H1 (cell line): ENCODE data around the gene PNLDC1. TPM values are rescaled to one million over a fixed set of nuclear protein-coding genes. Genes with fewer than 3 reads are reported as not detected.

Experiments used
- CTCF ChIA-PET: fragments of 300-600 bp; sonication (Branson Sonifier 250); formaldehyde crosslinking; loops from one replicate; lab custom pipeline; 2021; ENCODE audit not compliant: partially characterized antibody; lab: Charles Lee
- POLR2A ChIA-PET: fragments of 300-600 bp; sonication (Branson Sonifier 250); formaldehyde crosslinking; loops from one replicate; lab custom pipeline; 2021; ENCODE audit warnings: inconsistent platforms; ENCODE audit not compliant: partially characterized antibody; lab: Charles Lee
- DNase-seq, 2 experiments: peaks; one replicate each; pipeline versions ENCODE4 v3.0.0 to v3.0.0-alpha.2; 2010 to 2022; ENCODE audit warnings: low spot score in 2 of 2, low read depth in 1 of 2, mixed read lengths in 1 of 2
- FAIRE-seq: peaks from 2 replicates; lab custom pipeline; 2011; peaks lifted over from hg19 to GRCh38; lab: Jason Lieb, UNC
- H2AFZ ChIP-seq: 2 replicates; pipeline ENCODE4 v1.8.1; 2012; ENCODE audit warnings: low read length, inconsistent platforms
- H2AK5ac ChIP-seq: 2 replicates; pipeline ENCODE4 v1.6.1; 2013; ENCODE audit warnings: low read depth, low read length
- H2BK120ac ChIP-seq: replicated peaks from 2 replicates; pipeline ENCODE3; 2013; ENCODE audit warnings: low read depth, low read length, inconsistent platforms
- H2BK12ac ChIP-seq: 2 replicates; pipeline ENCODE4 v1.6.1; 2013; ENCODE audit warnings: low read depth, low read length
- H2BK15ac ChIP-seq: 2 replicates; pipeline ENCODE4 v1.6.1; 2013; ENCODE audit warnings: low read length
- H2BK20ac ChIP-seq: 2 replicates; pipeline ENCODE4 v1.6.1; 2013; ENCODE audit warnings: low read length
- H2BK5ac ChIP-seq: 2 replicates; pipeline ENCODE4 v1.6.1; 2013; ENCODE audit warnings: low read depth, low read length
- H3K14ac ChIP-seq: 2 replicates; pipeline ENCODE4 v1.6.1; 2013; ENCODE audit warnings: inconsistent platforms; ENCODE audit not compliant: insufficient read length
- H3K18ac ChIP-seq: 2 replicates; pipeline ENCODE4 v1.6.1; 2013; ENCODE audit warnings: low read length; ENCODE audit errors: extremely low read depth
- H3K23ac ChIP-seq: 2 replicates; pipeline ENCODE4 v1.6.1; 2013; ENCODE audit warnings: inconsistent platforms; ENCODE audit not compliant: insufficient read length
- H3K23me2 ChIP-seq: 2 replicates; pipeline ENCODE4 v1.6.1; 2013; ENCODE audit warnings: low read depth, low read length
- H3K27ac ChIP-seq: 2 replicates; pipeline ENCODE4 v1.6.1; 2011; ENCODE audit warnings: low read depth, low read length, inconsistent platforms
- H3K27me3 ChIP-seq, 4 experiments: replicated peaks in 1 of 4; 1 replicate in 1 of 4; 2 replicates in 3 of 4; pipeline versions ENCODE4 v1.6.1 to v1.8.1; 2011 to 2013; ENCODE audit warnings: low read length in 3 of 4, mild to moderate bottlenecking in 3 of 4, inconsistent platforms in 2 of 4, mixed read lengths in 2 of 4, moderate library complexity in 1 of 4; ENCODE audit not compliant: control insufficient read depth in 3 of 4, insufficient read depth in 3 of 4; ENCODE audit errors: extremely low read depth in 1 of 4
- H3K36me3 ChIP-seq, 4 experiments: 2 replicates each; pipeline versions ENCODE4 v1.6.1 to v1.8.1; 2011 to 2013; ENCODE audit warnings: mild to moderate bottlenecking in 4 of 4, low read length in 3 of 4, moderate library complexity in 2 of 4, control low read depth in 1 of 4, inconsistent platforms in 1 of 4; ENCODE audit not compliant: insufficient read depth in 4 of 4, control insufficient read depth in 2 of 4
- H3K4ac ChIP-seq: replicated peaks from 2 replicates; pipeline ENCODE3; 2013; ENCODE audit warnings: low read length, low read depth, mixed read lengths, inconsistent platforms; ENCODE audit not compliant: insufficient read length
- H3K4me1 ChIP-seq, 4 experiments: replicated peaks in 1 of 4; 1 replicate in 1 of 4; 2 replicates in 3 of 4; pipeline versions ENCODE4 v1.6.1 to v1.8.1; 2011 to 2013; ENCODE audit warnings: low read length in 3 of 4, inconsistent platforms in 2 of 4, mixed read lengths in 1 of 4; ENCODE audit not compliant: insufficient read depth in 4 of 4, control insufficient read depth in 3 of 4
- H3K4me2 ChIP-seq, 2 experiments: 2 replicates each; pipeline versions ENCODE4 v1.6.1 to v1.8.1; 2011 to 2013; ENCODE audit warnings: low read depth in 2 of 2, low read length in 2 of 2, control low read depth in 1 of 2, inconsistent platforms in 1 of 2, mild to moderate bottlenecking in 1 of 2; ENCODE audit not compliant: insufficient read depth in 1 of 2
- H3K4me3 ChIP-seq, 4 experiments: fragments of 200-600, 300-600 bp in 1 of 4; sonication (generic), shearing (Covaris generic), sonication (Bioruptor Twin) in 1 of 4; 2 replicates each; pipeline versions ENCODE4 v1.5.1 to v1.8.1; 2011 to 2016; ENCODE audit warnings: low read length in 4 of 4, low read depth in 3 of 4, control low read depth in 2 of 4, inconsistent platforms in 2 of 4, mild to moderate bottlenecking in 2 of 4, mixed read lengths in 1 of 4, moderate library complexity in 1 of 4; ENCODE audit not compliant: insufficient read depth in 2 of 4; ENCODE audit errors: extremely low read depth in 1 of 4
- H3K56ac ChIP-seq: replicated peaks from 2 replicates; pipeline ENCODE3; 2013; ENCODE audit warnings: low read depth, mild to moderate bottlenecking, mixed read lengths, low read length, inconsistent platforms; ENCODE audit not compliant: insufficient read length
- H3K79me1 ChIP-seq: 2 replicates; pipeline ENCODE4 v1.6.1; 2013; ENCODE audit warnings: low read depth, low read length, control low read depth
- H3K79me2 ChIP-seq, 2 experiments: 2 replicates each; pipeline versions ENCODE4 v1.6.1 to v1.8.1; 2012 to 2013; ENCODE audit warnings: low read length in 2 of 2, mild to moderate bottlenecking in 2 of 2, inconsistent platforms in 1 of 2; ENCODE audit not compliant: insufficient read depth in 2 of 2, control insufficient read depth in 1 of 2
- H3K9ac ChIP-seq, 4 experiments: replicated peaks in 1 of 4; 1 replicate in 1 of 4; 2 replicates in 3 of 4; pipeline versions ENCODE4 v1.6.1 to v1.8.1; 2011 to 2013; ENCODE audit warnings: low read depth in 3 of 4, low read length in 3 of 4, control low read depth in 2 of 4, mild to moderate bottlenecking in 2 of 4, moderate library complexity in 2 of 4, inconsistent platforms in 1 of 4; ENCODE audit errors: extremely low read depth in 1 of 4
- H3K9me3 ChIP-seq, 2 experiments: 2 replicates each; pipeline versions ENCODE4 v1.6.1 to v1.8.1; 2012 to 2013; ENCODE audit warnings: mild to moderate bottlenecking in 2 of 2, moderate library complexity in 2 of 2, control low read depth in 1 of 2, inconsistent platforms in 1 of 2, low read depth in 1 of 2, low read length in 1 of 2, mixed read lengths in 1 of 2; ENCODE audit not compliant: insufficient read depth in 2 of 2
- H4K20me1 ChIP-seq, 2 experiments: replicated peaks in 1 of 2; 2 replicates each; pipeline versions ENCODE3 to v1.8.1; 2011 to 2013; ENCODE audit warnings: inconsistent platforms in 2 of 2, low read length in 2 of 2, mild to moderate bottlenecking in 1 of 2; ENCODE audit not compliant: insufficient read depth in 2 of 2, control insufficient read depth in 1 of 2
- H4K5ac ChIP-seq: 2 replicates; pipeline ENCODE4 v1.6.1; 2013; ENCODE audit warnings: low read length, low read depth, mixed read lengths, inconsistent platforms; ENCODE audit not compliant: insufficient read length
- H4K8ac ChIP-seq: 2 replicates; pipeline ENCODE4 v1.8.0; 2013; ENCODE audit warnings: mild to moderate bottlenecking, moderate library complexity, low read length, inconsistent platforms; ENCODE audit not compliant: insufficient read depth; ENCODE audit errors: extremely low read depth
- H4K91ac ChIP-seq: replicated peaks from 2 replicates; pipeline ENCODE3; 2013; ENCODE audit warnings: low read length, mixed read lengths, inconsistent platforms; ENCODE audit not compliant: insufficient read length
- CEBPB ChIP-seq: IDR thresholded peaks from 2 replicates; pipeline ENCODE4 v1.6.1; 2012; ENCODE audit warnings: low read depth, low read length
- EP300 ChIP-seq, 2 experiments: IDR thresholded peaks; 1 replicate in 1 of 2; 2 replicates in 1 of 2; pipeline ENCODE4 v1.6.1; 2011 to 2012; ENCODE audit warnings: low read depth in 2 of 2, low read length in 2 of 2, mild to moderate bottlenecking in 2 of 2, borderline replicate concordance in 1 of 2, inconsistent platforms in 1 of 2, moderate library complexity in 1 of 2
- JUN ChIP-seq: IDR thresholded peaks from 2 replicates; pipeline ENCODE4 v1.6.1; 2011; ENCODE audit warnings: low read depth, mild to moderate bottlenecking, improper control_type of control experiment, low read length
- KDM4A ChIP-seq: IDR thresholded peaks from one replicate; pipeline ENCODE4 v1.7.1; 2012; ENCODE audit warnings: low read depth, mild to moderate bottlenecking, moderate library complexity, low read length, inconsistent platforms; ENCODE audit not compliant: severe bottlenecking
- KDM5A ChIP-seq: fragments of 200-600 bp; IDR thresholded peaks from 2 replicates; pipeline ENCODE4 v1.7.1; 2012; ENCODE audit warnings: mild to moderate bottlenecking, low read length, inconsistent platforms, mixed read lengths
- RBBP5 ChIP-seq: IDR thresholded peaks from 2 replicates; pipeline ENCODE4 v1.7.1; 2012; ENCODE audit warnings: low read depth, mild to moderate bottlenecking, inconsistent platforms, low read length, moderate library complexity, borderline replicate concordance
- RXRA ChIP-seq: IDR thresholded peaks from 2 replicates; pipeline ENCODE4 v1.6.1; 2011; ENCODE audit warnings: low read depth, mild to moderate bottlenecking, low read length, moderate library complexity; ENCODE audit not compliant: insufficient read depth
- SP4 ChIP-seq: IDR thresholded peaks from 2 replicates; pipeline ENCODE4 v1.6.1; 2012; ENCODE audit warnings: low read length, inconsistent platforms
- SUZ12 ChIP-seq: fragments of 200-600 bp; sonication (generic); IDR thresholded peaks from 2 replicates; pipeline ENCODE4 v1.6.1; 2012; ENCODE audit warnings: mild to moderate bottlenecking, inconsistent platforms, low read length, moderate library complexity, mixed read lengths
- TEAD4 ChIP-seq: IDR thresholded peaks from 2 replicates; pipeline ENCODE4 v1.6.1; 2012; ENCODE audit warnings: low read depth, low read length, inconsistent platforms, mixed read lengths
- ZNF274 ChIP-seq: IDR thresholded peaks from 2 replicates; pipeline ENCODE4 v1.7.0; 2012; ENCODE audit warnings: low read length, borderline replicate concordance; ENCODE audit errors: extremely low read depth
- WGBS, 2 experiments: shearing (Covaris generic) in 1 of 2; methylation state at CpG; one replicate each; pipeline versions ENCODE4 v1.1.6 to v1.1.7; 2013 to 2015; ENCODE audit warnings: low lambda C conversion rate in 2 of 2, mixed read lengths in 2 of 2, inconsistent platforms in 1 of 2, low coverage in 1 of 2, missing lambda C conversion rate in 1 of 2; ENCODE audit not compliant: insufficient replicate concordance in 2 of 2, insufficient coverage in 1 of 2, insufficient read length in 1 of 2; ENCODE audit errors: extremely low coverage in 1 of 2, missing lambda C conversion rate in 1 of 2; 5-methylcytosine and 5-hydroxymethylcytosine counted together
- polyA plus RNA-seq, 7 experiments: library from polyadenylated mRNA; depleted of rRNA in 3 of 7; stranded (reverse) in 5 of 7; unstranded in 2 of 7; fragments of >200 nt in 5 of 7; fragments of 200-250 nt in 2 of 7; gene quantifications; 1 replicate in 5 of 7; 2 replicates in 1 of 7; 4 replicates in 1 of 7; pipeline versions ENCODE4 v1.2.1 to v1.2.3, GENCODE V29; 2011 to 2013; ENCODE audit warnings: missing spikeins in 2 of 7, mixed read lengths in 2 of 7
- total RNA-seq: library from RNA; stranded (reverse); fragmentation: NEBNext Ultra II Directional; extraction: Animal tissue kit (Norgen Biotek cat#: 25700); gene quantifications from 2 replicates; pipeline ENCODE4 v1.2.1, GENCODE V29; 2021
- TF ChIP-seq, protein P1 (sequence below), 3 experiments: IDR thresholded peaks; 1 replicate in 2 of 3; 2 replicates in 1 of 3; pipeline versions ENCODE4 v1.5.1 to v1.6.1; 2011; ENCODE audit warnings: low read length in 3 of 3, mild to moderate bottlenecking in 3 of 3, inconsistent platforms in 2 of 3, low read depth in 1 of 3, moderate library complexity in 1 of 3; ENCODE audit not compliant: insufficient read depth in 1 of 3; ENCODE audit errors: control extremely low read depth in 1 of 3

Gene PNLDC1
- total and polyA plus RNA-seq, 2 of the 8 experiments (the other 6 are each of a cell fraction or from before 2014, with no cell fraction given), result 0.15 to 0.34 TPM

GRCh38 chr6:159842035-159842434 is 42.0 kb downstream of the PNLDC1 start:
- FAIRE-seq, result no peak
- H4K91ac ChIP-seq, result no peak overlapping the region
- H3K79me2 ChIP-seq, result no peaks in the 10 kb centered on the region
- H4K20me1 ChIP-seq, result no peaks in the 10 kb centered on the region
- no peaks in the 10 kb centered on the region for H3K79me1 ChIP-seq
- H3K4me1 ChIP-seq, result peaks cover 0 to 7% (median 4%) of the 10 kb centered on the region in 4 experiments; a peak in 4 of 7 replicates
- no peak overlapping the region for H3K4ac ChIP-seq
- no peak overlapping the region for H2AK5ac ChIP-seq
- no peak overlapping the region for H3K56ac ChIP-seq
- H3K4me3 ChIP-seq, result no peak overlapping the region
- no peak overlapping the region for H2BK12ac ChIP-seq
- no peak overlapping the region for H3K4me2 ChIP-seq
- DNase-seq, result no peak
- no peak overlapping the region for H2BK20ac ChIP-seq
- H3K27me3 ChIP-seq, result no peaks in the 10 kb centered on the region
- no peak overlapping the region for H4K5ac ChIP-seq
- no peak overlapping the region for H3K27ac ChIP-seq
- no peak overlapping the region for H3K18ac ChIP-seq
- H2BK120ac ChIP-seq, result no peak overlapping the region
- POLR2A ChIA-PET, result no interaction called here
- WGBS, 2 experiments, result 73% methylated on average over 4 of the region's 4 CpGs; no CpG with 5 or more reads in 1 of the 2 experiments
- CTCF ChIA-PET, result no interaction called here
- H2BK15ac ChIP-seq, result no peak overlapping the region
- H4K8ac ChIP-seq, result no peak overlapping the region
- H3K36me3 ChIP-seq, result no peaks in the 10 kb centered on the region
- H3K14ac ChIP-seq, result no peak overlapping the region
- no peak overlapping the region for H2BK5ac ChIP-seq
- no peak overlapping the region for H2AFZ ChIP-seq
- no peaks in the 10 kb centered on the region; the same call in 1 of the 2 replicates for H3K23me2 ChIP-seq
- H3K9ac ChIP-seq, result no peak overlapping the region
- H3K23ac ChIP-seq, result no peak overlapping the region
- H3K9me3 ChIP-seq, result no peaks in the 10 kb centered on the region
- TF ChIP-seq EP300 (IDR thresholded peaks at IDR 0.05; ENCODE audit: borderline replicate concordance in 1 of 2, low read depth in 2 of 2, low read length in 2 of 2), result no peak
- no peak for TF ChIP-seq ZNF274
- TF ChIP-seq, protein P1, sequence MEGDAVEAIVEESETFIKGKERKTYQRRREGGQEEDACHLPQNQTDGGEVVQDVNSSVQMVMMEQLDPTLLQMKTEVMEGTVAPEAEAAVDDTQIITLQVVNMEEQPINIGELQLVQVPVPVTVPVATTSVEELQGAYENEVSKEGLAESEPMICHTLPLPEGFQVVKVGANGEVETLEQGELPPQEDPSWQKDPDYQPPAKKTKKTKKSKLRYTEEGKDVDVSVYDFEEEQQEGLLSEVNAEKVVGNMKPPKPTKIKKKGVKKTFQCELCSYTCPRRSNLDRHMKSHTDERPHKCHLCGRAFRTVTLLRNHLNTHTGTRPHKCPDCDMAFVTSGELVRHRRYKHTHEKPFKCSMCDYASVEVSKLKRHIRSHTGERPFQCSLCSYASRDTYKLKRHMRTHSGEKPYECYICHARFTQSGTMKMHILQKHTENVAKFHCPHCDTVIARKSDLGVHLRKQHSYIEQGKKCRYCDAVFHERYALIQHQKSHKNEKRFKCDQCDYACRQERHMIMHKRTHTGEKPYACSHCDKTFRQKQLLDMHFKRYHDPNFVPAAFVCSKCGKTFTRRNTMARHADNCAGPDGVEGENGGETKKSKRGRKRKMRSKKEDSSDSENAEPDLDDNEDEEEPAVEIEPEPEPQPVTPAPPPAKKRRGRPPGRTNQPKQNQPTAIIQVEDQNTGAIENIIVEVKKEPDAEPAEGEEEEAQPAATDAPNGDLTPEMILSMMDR (IDR thresholded peaks at IDR 0.05; ENCODE audit: control extremely low read depth in 1 of 3, insufficient read depth in 1 of 3, low read depth in 1 of 3, low read length in 3 of 3), result peak in 2 of 3 experiments; percentile 53 to 60; a peak in 3 of 4 replicates
- no peak for TF ChIP-seq KDM5A
- TF ChIP-seq RXRA, result 0 out of 2 replicates have a peak, but pooled peaks have one; percentile 29
- TF ChIP-seq CEBPB, result no peak
- TF ChIP-seq SP4, result no peak
- TF ChIP-seq KDM4A, result no peak
- no peak for TF ChIP-seq SUZ12
- no peak for TF ChIP-seq RBBP5
- no peak for TF ChIP-seq TEAD4
- no peak for TF ChIP-seq JUN
